Activated CD8-positive, alpha-beta T cell treated with anti-CD3 and anti-CD28 coated beads for 36 hours (primary cell): ENCODE measurements around the gene CAMTA1. TPM values are rescaled to one million over a fixed set of nuclear protein-coding genes. Genes with fewer than 3 reads are reported as not detected.

Experiments
- ATAC-seq: fragments of 200-7000 bp; cut with Tn5 transposase; one replicate; pipeline ENCODE4 v1.10.0; 2021; ENCODE audit warnings: mild to moderate bottlenecking, moderate library complexity
- CTCF ChIA-PET: fragments of 350-600 bp; sonication (Branson Sonifier 250); formaldehyde crosslinking; loops from one replicate; lab custom pipeline; 2021; ENCODE audit warnings: antibody characterized with exemption; lab: Charles Lee
- POLR2A ChIA-PET: fragments of 350-600 bp; sonication (Branson Sonifier 250); formaldehyde crosslinking; loops from one replicate; lab custom pipeline; 2021; ENCODE audit warnings: antibody characterized with exemption; lab: Charles Lee
- DNase-seq: peaks from one replicate; pipeline ENCODE4 v3.0.0-alpha.2; 2020
- H3K27ac Mint-ChIP-seq: one replicate; pipeline ENCODE4 v1.8.0; 2021; ENCODE audit warnings: mild to moderate bottlenecking, mixed read lengths
- H3K27me3 Mint-ChIP-seq: one replicate; pipeline ENCODE4 v1.8.0; 2021; ENCODE audit warnings: mixed read lengths
- H3K36me3 Mint-ChIP-seq: one replicate; pipeline ENCODE4 v1.8.0; 2021; ENCODE audit warnings: low read depth, mixed read lengths
- H3K4me1 Mint-ChIP-seq: one replicate; pipeline ENCODE4 v1.8.0; 2021; ENCODE audit warnings: low read depth, mixed read lengths
- H3K4me3 Mint-ChIP-seq: one replicate; pipeline ENCODE4 v1.8.0; 2021; ENCODE audit warnings: mild to moderate bottlenecking, moderate library complexity, mixed read lengths
- H3K9me3 Mint-ChIP-seq: one replicate; pipeline ENCODE4 v1.8.0; 2021; ENCODE audit warnings: mixed read lengths
- CTCF ChIP-seq: fragments of 200-600 bp; IDR thresholded peaks from one replicate; pipeline ENCODE4 v1.8.0; 2022; ENCODE audit warnings: antibody characterized with exemption, mild to moderate bottlenecking
- intact Hi-C: fragments of 100-400 bp; cut with micrococcal nuclease; formaldehyde crosslinking; loops from one replicate; pipeline ENCODE4 v1.10.0; 2022
- total RNA-seq, 2 experiments: library from RNA; stranded (reverse); gene quantifications; one replicate each; pipeline ENCODE4 v1.2.3, GENCODE V29; 2021

CAMTA1 gene
- total RNA-seq, 2 experiments from 2014 or later = 67.7 to 70.9 TPM

GRCh38 chr1:6982860-6983259 is 197.6 kb downstream of the CAMTA1 start:
- ATAC-seq = no peak
- peaks cover 3% of the 10 kb centered on the region for H3K9me3 Mint-ChIP-seq
- ChIA-PET CTCF (no interaction called here), POLR2A (no interaction called here)
- no peak overlapping the region for H3K27ac Mint-ChIP-seq
- no peak for DNase-seq
- intact Hi-C loops = no loop called here
- no peaks in the 10 kb centered on the region for H3K27me3 Mint-ChIP-seq
- no peak for TF ChIP-seq CTCF
- no peaks in the 10 kb centered on the region for H3K36me3 Mint-ChIP-seq
- H3K4me3 Mint-ChIP-seq = no peak overlapping the region
- H3K4me1 Mint-ChIP-seq = no peaks in the 10 kb centered on the region

- intact Hi-C loops = no loop called here
- Mint-ChIP-seq H3K36me3 (no peaks in the 10 kb centered on the region), H3K27me3 (no peaks in the 10 kb centered on the region), H3K4me1 (no peaks in the 10 kb centered on the region), H3K9me3 (peaks cover 3% of the 10 kb centered on the region), H3K27ac (no peak overlapping the region), H3K4me3 (no peak overlapping the region)
- TF ChIP-seq CTCF = no peak
- ChIA-PET CTCF (no interaction called here), POLR2A (no interaction called here)
- ATAC-seq = no peak
- no peak for DNase-seq
Measured at GRCh38 chr1:6984536-6984935, 199.3 kb downstream of the CAMTA1 start.

GRCh38 chr1:6984986-6985385 is 199.7 kb downstream of the CAMTA1 start:
- ATAC-seq (no peak), DNase-seq (no peak)
- TF ChIP-seq CTCF = no peak
- H3K4me3 Mint-ChIP-seq = no peak overlapping the region
- CTCF ChIA-PET = no interaction called here
- no peaks in the 10 kb centered on the region for H3K4me1 Mint-ChIP-seq
- peaks cover 3% of the 10 kb centered on the region for H3K9me3 Mint-ChIP-seq
- H3K27ac Mint-ChIP-seq = no peak overlapping the region
- H3K27me3 Mint-ChIP-seq = no peaks in the 10 kb centered on the region
- intact Hi-C loops = no loop called here
- POLR2A ChIA-PET = no interaction called here
- no peaks in the 10 kb centered on the region for H3K36me3 Mint-ChIP-seq

GRCh38 chr1:6985549-6986276 is 200.5 kb downstream of the CAMTA1 start:
- DNase-seq (no peak), ATAC-seq (no peak)
- Mint-ChIP-seq H3K4me1 (no peaks in the 10 kb centered on the region), H3K4me3 (no peak overlapping the region), H3K36me3 (no peaks in the 10 kb centered on the region), H3K27me3 (peaks cover under 1% of the 10 kb centered on the region), H3K9me3 (no peaks in the 10 kb centered on the region), H3K27ac (no peak overlapping the region)
- ChIA-PET POLR2A (no interaction called here), CTCF (no interaction called here)
- no peak for TF ChIP-seq CTCF
- intact Hi-C loops = no loop called here

- Mint-ChIP-seq H3K36me3 (no peaks in the 10 kb centered on the region), H3K9me3 (no peaks in the 10 kb centered on the region), H3K27ac (no peak overlapping the region), H3K27me3 (peaks cover 2% of the 10 kb centered on the region), H3K4me1 (no peaks in the 10 kb centered on the region), H3K4me3 (no peak overlapping the region)
- no peak for DNase-seq
- POLR2A ChIA-PET = no interaction called here
- no peak for ATAC-seq
- intact Hi-C loops = no loop called here
- no peak for TF ChIP-seq CTCF
- CTCF ChIA-PET = no interaction called here
Measured at GRCh38 chr1:6986281-6986680, 201.0 kb downstream of the CAMTA1 start.
